Adrenal gland (tissue), 12 donors: ENCODE results near the gene GALNT8. TPM values are rescaled to one million over a fixed set of nuclear protein-coding genes. Genes with fewer than 3 reads are reported as not detected.
A peak's percentile ranks its signal among the peaks of the same experiment; 100 is the strongest.

ENCODE experiments used
- DNase-seq, 7 donors: peaks; one replicate each; pipeline ENCODE4 v3.0.0-alpha.2; 2019 to 2020
- H3K27ac ChIP-seq, 5 donors: fragments of 200-600 bp; sonication (generic) in 4 of 5; 1 replicate in 3 of 5; 2 replicates in 2 of 5; pipeline versions ENCODE4 v1.5.1 to v1.8.0; 2016 to 2020; ENCODE audit warnings: mild to moderate bottlenecking in 1 of 5
- H3K27me3 ChIP-seq: fragments of 200-600 bp; 2 replicates; pipeline ENCODE4 v1.8.0; 2021
- H3K36me3 ChIP-seq, 2 donors: fragments of 200-600 bp; replicated peaks in 1 of 2; 1 replicate in 1 of 2; 2 replicates in 1 of 2; pipeline versions ENCODE4 v1.5.1 to v1.8.0; 2018 to 2022
- H3K4me1 ChIP-seq, 2 donors: fragments of 200-600 bp; replicated peaks in 1 of 2; 1 replicate in 1 of 2; 2 replicates in 1 of 2; pipeline versions ENCODE4 v1.5.1 to v1.8.0; 2018 to 2021
- H3K4me3 ChIP-seq, 4 donors: fragments of 200-600 bp; sonication (generic) in 3 of 4; one replicate each; pipeline ENCODE4 v1.5.1; 2016 to 2018
- H3K9me3 ChIP-seq, 3 donors: fragments of 200-600 bp; sonication (generic) in 1 of 3; replicated peaks in 1 of 3; 1 replicate in 2 of 3; 2 replicates in 1 of 3; pipeline versions ENCODE4 v1.5.1 to v1.8.0; 2016 to 2021
- POLR2A ChIP-seq, 2 donors: fragments of 450-650 bp; IDR thresholded peaks; one replicate each; pipeline ENCODE4 v1.6.1; 2017; ENCODE audit warnings: antibody characterized with exemption in 2 of 2, mild to moderate bottlenecking in 2 of 2, moderate library complexity in 1 of 2
- WGBS, 4 donors: extraction: QIAGEN DNeasy Blood & Tissue Kit in 2 of 4; methylation state at CpG; one replicate each; pipeline versions ENCODE4 v1.1.5 to v1.1.7; 2013 to 2017; 5-methylcytosine and 5-hydroxymethylcytosine counted together
- intact Hi-C, 2 donors: fragments of 100-400 bp; cut with DNase I; formaldehyde crosslinking; loops; one replicate each; pipeline versions ENCODE4 v1.14.1 to v1.15.0; 2022 to 2023
- polyA plus RNA-seq, 3 donors: library from polyadenylated mRNA; stranded (reverse); fragments of 200-250 nt in 2 of 3; fragments of 350-450 nt in 1 of 3; fragmentation: Illumina TruSeq in 1 of 3; extraction: RNeasy Lipid Tissue Mini Kit (QIAGEN cat#74804) in 1 of 3; gene quantifications; one replicate each; pipeline ENCODE4 v1.2.3, GENCODE V29; 2013 to 2014
- total RNA-seq, 9 donors: library from RNA; depleted of rRNA in 4 of 9; stranded (reverse); fragments of >200 nt in 4 of 9; fragments of 120-200 nt in 1 of 9; fragmentation: NEBNext Ultra II Directional in 1 of 9; extraction: Animal tissue kit (Norgen Biotek cat#: 25700) in 1 of 9; gene quantifications; one replicate each; pipeline versions ENCODE4 v1.1.0 to v1.2.4, GENCODE V29; 2013 to 2023
- TF ChIP-seq, protein P1 (sequence below), 6 experiments: fragments of 450-650 bp in 4 of 6; fragments of 200-600 bp in 2 of 6; sonication (generic) in 1 of 6; IDR thresholded peaks; 1 replicate in 5 of 6; 2 replicates in 1 of 6; pipeline versions ENCODE4 v1.5.1 to v1.8.0; 2016 to 2021; ENCODE audit warnings: antibody characterized with exemption in 6 of 6, mild to moderate bottlenecking in 2 of 6, moderate library complexity in 1 of 6
- donor health status: healthy with polysubstance abuse.
- donor health status: Bipolar disorder and iron deficiency.
- donor health status: DM: yes; HTN: yes; CAD: no.
- donor health status: DM: no; HTN: no; CAD: no.
- donor health status: DM: no; HTN: no; CAD: no.
- donor health status: DM: yes; HTN: yes; CAD: no.

GALNT8 gene
- total and polyA plus RNA-seq, 12 donors: 0.04 to 4.9 (median 1.6) TPM; not detected in 2

GRCh38 chr12:4820971-4821370 lies 100.8 kb downstream of the GALNT8 start:
- no peaks in the 10 kb centered on the region for H3K9me3 ChIP-seq
- H3K27ac ChIP-seq: peak overlapping the region in 1 of 5 donors; percentile 30
- no peaks in the 10 kb centered on the region for H3K36me3 ChIP-seq
- no peak for DNase-seq
- H3K4me1 ChIP-seq: no peaks in the 10 kb centered on the region
- TF ChIP-seq, protein P1, sequence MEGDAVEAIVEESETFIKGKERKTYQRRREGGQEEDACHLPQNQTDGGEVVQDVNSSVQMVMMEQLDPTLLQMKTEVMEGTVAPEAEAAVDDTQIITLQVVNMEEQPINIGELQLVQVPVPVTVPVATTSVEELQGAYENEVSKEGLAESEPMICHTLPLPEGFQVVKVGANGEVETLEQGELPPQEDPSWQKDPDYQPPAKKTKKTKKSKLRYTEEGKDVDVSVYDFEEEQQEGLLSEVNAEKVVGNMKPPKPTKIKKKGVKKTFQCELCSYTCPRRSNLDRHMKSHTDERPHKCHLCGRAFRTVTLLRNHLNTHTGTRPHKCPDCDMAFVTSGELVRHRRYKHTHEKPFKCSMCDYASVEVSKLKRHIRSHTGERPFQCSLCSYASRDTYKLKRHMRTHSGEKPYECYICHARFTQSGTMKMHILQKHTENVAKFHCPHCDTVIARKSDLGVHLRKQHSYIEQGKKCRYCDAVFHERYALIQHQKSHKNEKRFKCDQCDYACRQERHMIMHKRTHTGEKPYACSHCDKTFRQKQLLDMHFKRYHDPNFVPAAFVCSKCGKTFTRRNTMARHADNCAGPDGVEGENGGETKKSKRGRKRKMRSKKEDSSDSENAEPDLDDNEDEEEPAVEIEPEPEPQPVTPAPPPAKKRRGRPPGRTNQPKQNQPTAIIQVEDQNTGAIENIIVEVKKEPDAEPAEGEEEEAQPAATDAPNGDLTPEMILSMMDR (IDR thresholded peaks at IDR 0.05): no peak
- no peak for TF ChIP-seq POLR2A (IDR thresholded peaks at IDR 0.05)
- no peak overlapping the region for H3K4me3 ChIP-seq
- intact Hi-C loops: no loop called here
- WGBS, 4 donors: 33 to 46% (median 43%) methylated on average over 9 of the region's 9 CpGs
- peaks cover 9% of the 10 kb centered on the region for H3K27me3 ChIP-seq

Other genes with a start within 250 kb of the GALNT8 start
- gene RAD51AP1, start 181.5 kb upstream of the GALNT8 start, total RNA-seq: 10 to 100 TPM in 1 of 9 donors, 1 to 10 TPM in 6, under 1 TPM in 1, not detected in 1; 0.55 to 12.1 (median 2.3) TPM
- gene RAD51AP1, start 181.5 kb upstream of the GALNT8 start, polyA plus RNA-seq: 1 to 10 TPM in 2 of 3 donors, under 1 TPM in 1; 0.57 to 3.2 (median 1.1) TPM
- gene DYRK4, start 158.2 kb upstream of the GALNT8 start, total RNA-seq: 10 to 100 TPM; 24.2 to 83.1 (median 39.1) TPM
- gene DYRK4, start 158.2 kb upstream of the GALNT8 start, polyA plus RNA-seq: 100 to 1,000 TPM in 2 of 3 donors, 10 to 100 TPM in 1; 59.7 to 123 (median 120) TPM
- gene AKAP3, start 71.3 kb upstream of the GALNT8 start, total RNA-seq: 1 to 10 TPM; 1.3 to 7.4 (median 3.1) TPM
- 1 to 10 TPM in 2 of 3 donors, under 1 TPM in 1; 0.40 to 2.1 (median 1.5) TPM for gene AKAP3, start 71.3 kb upstream of the GALNT8 start, polyA plus RNA-seq
- 100 to 1,000 TPM in 1 of 9 donors, 10 to 100 TPM in 8; 33.3 to 145 (median 81.4) TPM for gene NDUFA9, start 71.3 kb upstream of the GALNT8 start, total RNA-seq
- 100 to 1,000 TPM in 1 of 3 donors, 10 to 100 TPM in 2; 52.9 to 103 (median 94.4) TPM for gene NDUFA9, start 71.3 kb upstream of the GALNT8 start, polyA plus RNA-seq
- under 1 TPM in 1 of 9 donors, not detected in 8; under 0.01 TPM for gene KCNA1, start 189.5 kb downstream of the GALNT8 start, total RNA-seq
- gene KCNA1, start 189.5 kb downstream of the GALNT8 start, polyA plus RNA-seq: not detected